ENCODE results near the gene EHBP1L1. TPM values are rescaled to one million over a fixed set of nuclear protein-coding genes. Genes with fewer than 3 reads are reported as not detected.
A peak's percentile ranks its signal among the peaks of the same experiment; 100 is the strongest.

EHBP1L1 gene
- total and polyA plus RNA-seq, 2 of the 8 experiments (the other 6 are each of a cell fraction or from before 2014, with no cell fraction given), result 4.3 to 6.6 TPM

DNA sequence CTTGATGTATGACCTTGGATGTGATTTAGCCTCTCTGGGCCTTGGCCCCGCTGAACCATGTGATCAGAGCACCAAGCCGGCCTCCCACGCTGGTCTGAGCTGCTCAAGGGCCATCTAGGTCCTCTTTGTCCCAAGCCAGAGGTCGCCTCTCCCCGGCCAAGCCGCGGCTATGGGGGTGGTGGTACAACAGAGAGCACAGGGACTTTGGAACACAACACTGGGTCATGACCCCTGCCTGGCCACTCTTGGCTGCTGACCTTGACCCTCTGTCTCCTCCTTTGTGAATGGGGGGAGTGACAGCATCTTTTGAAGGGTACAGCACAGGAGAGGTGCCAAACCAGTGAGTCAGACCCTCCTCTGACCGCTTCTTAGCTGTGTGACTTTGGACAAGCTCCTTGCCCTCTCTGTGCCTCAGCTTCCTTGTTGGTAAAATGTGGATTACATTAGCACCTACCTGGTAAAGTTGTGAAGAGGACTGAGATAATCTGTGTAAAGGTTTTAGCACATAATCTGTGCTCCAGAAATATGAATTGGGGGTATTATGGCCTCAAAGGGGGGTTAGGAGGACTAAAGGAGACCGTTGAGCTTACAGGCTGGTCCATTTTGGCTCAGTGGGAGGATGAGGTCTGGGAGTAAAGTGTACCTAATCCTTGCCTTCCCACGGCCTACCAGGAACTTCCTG lies 46.2 kb upstream of the EHBP1L1 start:
- Histone ChIP-seq H3K27me3 (replicated peaks in 1 of 4; ENCODE audit: control insufficient read depth in 3 of 4, extremely low read depth in 1 of 4, insufficient read depth in 3 of 4, low read length in 3 of 4) (no peaks in the 10 kb centered on the region), H2BK12ac (ENCODE audit: low read depth, low read length) (no peak overlapping the region), H3K4me3 (ENCODE audit: extremely low read depth in 1 of 4, insufficient read depth in 2 of 4, low read depth in 3 of 4, low read length in 4 of 4) (no peak overlapping the region), H3K9me3 (ENCODE audit: insufficient read depth in 2 of 2, low read depth in 1 of 2, low read length in 1 of 2) (no peaks in the 10 kb centered on the region), H3K56ac (replicated peaks; ENCODE audit: insufficient read length, low read depth, low read length) (no peak overlapping the region), H3K4me2 (ENCODE audit: insufficient read depth in 1 of 2, low read depth in 2 of 2, low read length in 2 of 2) (no peak overlapping the region), H3K79me1 (ENCODE audit: low read depth, low read length) (no peaks in the 10 kb centered on the region; the same call in 1 of the 2 replicates), H3K36me3 (ENCODE audit: control insufficient read depth in 2 of 4, insufficient read depth in 4 of 4, low read length in 3 of 4) (peaks cover 2 to 24% (median 16%) of the 10 kb centered on the region in 4 experiments), H2BK15ac (ENCODE audit: low read length) (no peak overlapping the region), H3K27ac (ENCODE audit: low read depth, low read length) (no peak overlapping the region), H4K5ac (ENCODE audit: insufficient read length, low read depth, low read length) (no peak overlapping the region), H2AK5ac (ENCODE audit: low read depth, low read length) (no peak overlapping the region), H2BK20ac (ENCODE audit: low read length) (no peak overlapping the region), H3K14ac (ENCODE audit: insufficient read length) (no peak overlapping the region), H3K9ac (replicated peaks in 1 of 4; ENCODE audit: extremely low read depth in 1 of 4, low read depth in 3 of 4, low read length in 3 of 4) (no peak overlapping the region), H3K4me1 (replicated peaks in 1 of 4; ENCODE audit: control insufficient read depth in 3 of 4, insufficient read depth in 4 of 4, low read length in 3 of 4) (peaks cover 0 to 7% (median 5%) of the 10 kb centered on the region in 4 experiments; a peak in 5 of 7 replicates), H4K20me1 (replicated peaks in 1 of 2; ENCODE audit: control insufficient read depth in 1 of 2, insufficient read depth in 2 of 2, low read length in 2 of 2) (peaks cover 0 to 23% of the 10 kb centered on the region in 2 experiments), H3K4ac (replicated peaks; ENCODE audit: insufficient read length, low read depth, low read length) (no peak overlapping the region), H3K23ac (ENCODE audit: insufficient read length) (no peak overlapping the region), H2AFZ (ENCODE audit: low read length) (no peak overlapping the region), H2BK5ac (ENCODE audit: low read depth, low read length) (no peak overlapping the region), H4K8ac (ENCODE audit: extremely low read depth, insufficient read depth, low read length) (no peak overlapping the region), H3K18ac (ENCODE audit: extremely low read depth, low read length) (no peak overlapping the region), H2BK120ac (replicated peaks; ENCODE audit: low read depth, low read length) (no peak overlapping the region), H4K91ac (replicated peaks; ENCODE audit: insufficient read length, low read length) (no peak overlapping the region), H3K23me2 (ENCODE audit: low read depth, low read length) (peaks cover 8% of the 10 kb centered on the region; the same call in 1 of the 2 replicates), H3K79me2 (ENCODE audit: control insufficient read depth in 1 of 2, insufficient read depth in 2 of 2, low read length in 2 of 2) (peaks cover 0 to 3% of the 10 kb centered on the region in 2 experiments; a peak in 1 of 4 replicates)
- ChIA-PET CTCF (ENCODE audit: partially characterized antibody) (interaction anchor here (0.5 to 6.1 kb wide), 23 partner anchors 9 to 256 kb away, joined by 3 to 31 read pairs (median 3); partner anchors contain the start of genes EHBP1L1, FAM89B and ZNRD2), POLR2A (ENCODE audit: partially characterized antibody) (interaction anchor here (0.6 to 7.7 kb wide), 9 partner anchors 10 to 113 kb away, joined by 3 to 62 read pairs (median 6); partner anchors contain the start of genes EHBP1L1 and PCNX3)
- no peak for FAIRE-seq
- 94% methylated on average over 10 of the region's 10 CpGs; no CpG with 5 or more reads in 1 of the 2 experiments for WGBS, 2 experiments (ENCODE audit: extremely low coverage in 1 of 2, insufficient coverage in 1 of 2, insufficient read length in 1 of 2, insufficient replicate concordance in 2 of 2, low coverage in 1 of 2, low lambda C conversion rate in 2 of 2, missing lambda C conversion rate in 1 of 2)
- TF ChIP-seq SP2 (IDR thresholded peaks at IDR 0.05; ENCODE audit: low read length) (no peak), KDM1A (IDR thresholded peaks at IDR 0.05; ENCODE audit: borderline replicate concordance, low read length) (0 out of 2 replicates have a peak, but pooled peaks have one; percentile 58)
- TF ChIP-seq, protein P1, sequence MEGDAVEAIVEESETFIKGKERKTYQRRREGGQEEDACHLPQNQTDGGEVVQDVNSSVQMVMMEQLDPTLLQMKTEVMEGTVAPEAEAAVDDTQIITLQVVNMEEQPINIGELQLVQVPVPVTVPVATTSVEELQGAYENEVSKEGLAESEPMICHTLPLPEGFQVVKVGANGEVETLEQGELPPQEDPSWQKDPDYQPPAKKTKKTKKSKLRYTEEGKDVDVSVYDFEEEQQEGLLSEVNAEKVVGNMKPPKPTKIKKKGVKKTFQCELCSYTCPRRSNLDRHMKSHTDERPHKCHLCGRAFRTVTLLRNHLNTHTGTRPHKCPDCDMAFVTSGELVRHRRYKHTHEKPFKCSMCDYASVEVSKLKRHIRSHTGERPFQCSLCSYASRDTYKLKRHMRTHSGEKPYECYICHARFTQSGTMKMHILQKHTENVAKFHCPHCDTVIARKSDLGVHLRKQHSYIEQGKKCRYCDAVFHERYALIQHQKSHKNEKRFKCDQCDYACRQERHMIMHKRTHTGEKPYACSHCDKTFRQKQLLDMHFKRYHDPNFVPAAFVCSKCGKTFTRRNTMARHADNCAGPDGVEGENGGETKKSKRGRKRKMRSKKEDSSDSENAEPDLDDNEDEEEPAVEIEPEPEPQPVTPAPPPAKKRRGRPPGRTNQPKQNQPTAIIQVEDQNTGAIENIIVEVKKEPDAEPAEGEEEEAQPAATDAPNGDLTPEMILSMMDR (IDR thresholded peaks at IDR 0.05; ENCODE audit: control extremely low read depth in 1 of 3, insufficient read depth in 1 of 3, low read depth in 1 of 3, low read length in 3 of 3), result no peak
- DNase-seq (ENCODE audit: low read depth in 1 of 2, low spot score in 2 of 2), result no peak
